Ishikawa (cell line): ENCODE measurements around the gene TMEM127.

Source experiments
- CEBPB ChIP-seq: IDR thresholded peaks from 2 replicates; pipeline ENCODE4 v1.6.1; 2012
- CREB1 ChIP-seq: IDR thresholded peaks from 2 replicates; pipeline ENCODE4 v1.6.1; 2012; ENCODE audit warnings: low read depth
- EGR1 ChIP-seq: IDR thresholded peaks from 2 replicates; pipeline ENCODE4 v1.6.1; 2012
- EP300 ChIP-seq: IDR thresholded peaks from 2 replicates; pipeline ENCODE4 v1.6.1; 2012; ENCODE audit warnings: borderline replicate concordance
- FOXM1 ChIP-seq: IDR thresholded peaks from 2 replicates; pipeline ENCODE4 v1.6.1; 2012; ENCODE audit warnings: low read depth, borderline replicate concordance
- NFIC ChIP-seq: IDR thresholded peaks from 2 replicates; pipeline ENCODE4 v1.6.1; 2012
- RAD21 ChIP-seq: IDR thresholded peaks from 2 replicates; pipeline ENCODE4 v1.6.1; 2012; ENCODE audit warnings: low read depth
- REST ChIP-seq: IDR thresholded peaks from 2 replicates; pipeline ENCODE4 v1.6.1; 2012; ENCODE audit warnings: low read depth, mild to moderate bottlenecking
- TAF1 ChIP-seq: IDR thresholded peaks from 2 replicates; pipeline ENCODE4 v1.6.1; 2012; ENCODE audit warnings: low read depth, mild to moderate bottlenecking
- TCF12 ChIP-seq: IDR thresholded peaks from 2 replicates; pipeline ENCODE4 v1.6.1; 2012; ENCODE audit warnings: low read depth
- TEAD4 ChIP-seq: IDR thresholded peaks from 2 replicates; pipeline ENCODE4 v1.6.1; 2012
- YY1 ChIP-seq: IDR thresholded peaks from 2 replicates; pipeline ENCODE4 v1.6.1; 2012; ENCODE audit warnings: low read depth
- ZBTB7A ChIP-seq: IDR thresholded peaks from 2 replicates; pipeline ENCODE4 v1.6.1; 2012; ENCODE audit warnings: low read depth
- TF ChIP-seq, protein P1 (sequence below): IDR thresholded peaks from 2 replicates; pipeline ENCODE4 v1.6.1; 2012
- TF ChIP-seq, protein P2 (sequence below): IDR thresholded peaks from 2 replicates; pipeline ENCODE4 v1.6.1; 2012

TMEM127 gene

GRCh38 chr2:96247896-96248295 is 17.9 kb downstream of the TMEM127 start:
- TF ChIP-seq TEAD4 (no peak), EGR1 (no peak), REST (no peak), FOXM1 (no peak), CEBPB (no peak), TCF12 (no peak), EP300 (no peak), NFIC (no peak), ZBTB7A (no peak), TAF1 (no peak)
- TF ChIP-seq, protein P1, sequence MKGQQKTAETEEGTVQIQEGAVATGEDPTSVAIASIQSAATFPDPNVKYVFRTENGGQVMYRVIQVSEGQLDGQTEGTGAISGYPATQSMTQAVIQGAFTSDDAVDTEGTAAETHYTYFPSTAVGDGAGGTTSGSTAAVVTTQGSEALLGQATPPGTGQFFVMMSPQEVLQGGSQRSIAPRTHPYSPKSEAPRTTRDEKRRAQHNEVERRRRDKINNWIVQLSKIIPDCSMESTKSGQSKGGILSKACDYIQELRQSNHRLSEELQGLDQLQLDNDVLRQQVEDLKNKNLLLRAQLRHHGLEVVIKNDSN: no peak

GRCh38 chr2:96247009-96247408 is 18.8 kb downstream of the TMEM127 start:
- no peak for TF ChIP-seq TCF12
- no peak for TF ChIP-seq NFIC
- no peak for TF ChIP-seq EP300
- no peak for TF ChIP-seq YY1
- no peak for TF ChIP-seq CEBPB
- TF ChIP-seq CREB1: no peak
- TF ChIP-seq RAD21: no peak
- TF ChIP-seq TAF1: no peak
- TF ChIP-seq REST: no peak
- no peak for TF ChIP-seq ZBTB7A
- no peak for TF ChIP-seq EGR1
- TF ChIP-seq, protein P1: no peak
- TF ChIP-seq TEAD4: no peak
- no peak for TF ChIP-seq FOXM1
- TF ChIP-seq, protein P2, sequence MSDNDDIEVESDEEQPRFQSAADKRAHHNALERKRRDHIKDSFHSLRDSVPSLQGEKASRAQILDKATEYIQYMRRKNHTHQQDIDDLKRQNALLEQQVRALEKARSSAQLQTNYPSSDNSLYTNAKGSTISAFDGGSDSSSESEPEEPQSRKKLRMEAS: no peak

- TF ChIP-seq, protein P2: no peak
- TF ChIP-seq YY1 (no peak), CEBPB (no peak), TAF1 (no peak), RAD21 (no peak)
- TF ChIP-seq, protein P1: no peak
Measured at GRCh38 chr2:96245609-96246390, 20.0 kb downstream of the TMEM127 start.

GRCh38 chr2:96243843-96244242 is 22.0 kb downstream of the TMEM127 start:
- TF ChIP-seq REST: no peak
- TF ChIP-seq NFIC: no peak
- TF ChIP-seq TEAD4: no peak
- TF ChIP-seq, protein P2: no peak
- TF ChIP-seq CEBPB: no peak
- no peak for TF ChIP-seq TCF12
